ENCODE results near the gene CWC22. TPM values are rescaled to one million over a fixed set of nuclear protein-coding genes. Genes with fewer than 3 reads are reported as not detected.

CWC22 gene
- total RNA-seq, 2 experiments from 2014 or later, result 20.4 TPM

DNA sequence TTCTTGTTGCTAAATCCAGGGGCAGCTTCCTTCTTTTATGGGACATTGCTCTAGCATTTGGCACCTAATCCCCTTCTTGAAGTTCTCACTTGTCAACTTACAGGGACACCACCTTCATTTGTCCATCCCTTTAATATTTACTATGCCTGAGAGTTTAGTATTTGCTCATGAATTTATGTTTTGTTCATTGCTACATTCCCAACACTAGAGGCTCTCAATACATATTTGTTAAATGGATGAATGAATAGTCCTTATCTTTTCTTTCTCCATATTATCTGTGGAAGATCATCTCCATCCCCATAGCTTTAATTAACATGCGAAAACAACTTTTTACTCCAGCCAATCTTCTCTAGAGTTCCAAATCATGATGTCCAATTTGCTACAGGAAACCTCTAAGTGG, 5.4 kb downstream of the CWC22 start:
- CTCF ChIA-PET, result no interaction called here
- H3K36me3 Mint-ChIP-seq (ENCODE audit: low read depth), result peaks cover 16% of the 10 kb centered on the region
- peaks cover 68% of the 10 kb centered on the region for H3K4me1 Mint-ChIP-seq (ENCODE audit: low read depth)
- no peak for DNase-seq
- no peaks in the 10 kb centered on the region for H3K27me3 Mint-ChIP-seq (ENCODE audit: low read depth)
- H3K9me3 Mint-ChIP-seq, result no peaks in the 10 kb centered on the region
- intact Hi-C loops (cut with micrococcal nuclease), result loop anchor here (10.0 kb wide), 9 partner anchors 737 to 1893 kb away; partner anchors contain the start of genes FKBP7, ITPRID2 and SESTD1
- H3K4me3 Mint-ChIP-seq, result no peak overlapping the region
- no peak overlapping the region for H3K27ac Mint-ChIP-seq

DNA sequence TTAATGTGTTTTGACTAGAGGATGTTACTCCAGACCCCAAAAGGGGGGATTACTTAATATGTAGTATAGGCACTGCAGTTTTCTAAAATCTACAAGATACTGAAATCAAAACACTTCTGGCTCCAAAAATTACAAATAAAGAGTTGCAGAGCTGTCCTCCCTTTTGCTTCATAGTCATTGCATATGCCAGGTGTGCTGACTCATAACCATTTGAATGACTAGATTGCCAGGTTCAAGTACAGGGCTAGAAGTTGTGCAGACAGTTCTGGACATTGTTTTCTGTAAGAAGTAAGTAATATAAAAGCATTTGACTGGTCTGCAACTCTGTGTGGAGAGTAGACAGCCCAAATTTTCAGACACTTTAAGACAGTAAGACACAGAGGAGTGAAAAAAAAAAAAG, 6.7 kb downstream of the CWC22 start:
- CTCF ChIA-PET, result no interaction called here
- DNase-seq, result no peak
- H3K36me3 Mint-ChIP-seq (ENCODE audit: low read depth), result peaks cover 16% of the 10 kb centered on the region
- no peaks in the 10 kb centered on the region for H3K9me3 Mint-ChIP-seq
- intact Hi-C loops (cut with micrococcal nuclease), result loop anchor here (1.0 to 10.0 kb wide), 10 partner anchors 37 to 1894 kb away; partner anchors contain the start of genes FKBP7, ITPRID2 and SESTD1
- no peak overlapping the region for H3K4me3 Mint-ChIP-seq
- peaks cover 74% of the 10 kb centered on the region for H3K4me1 Mint-ChIP-seq (ENCODE audit: low read depth)
- no peaks in the 10 kb centered on the region for H3K27me3 Mint-ChIP-seq (ENCODE audit: low read depth)
- H3K27ac Mint-ChIP-seq, result no peak overlapping the region

DNA sequence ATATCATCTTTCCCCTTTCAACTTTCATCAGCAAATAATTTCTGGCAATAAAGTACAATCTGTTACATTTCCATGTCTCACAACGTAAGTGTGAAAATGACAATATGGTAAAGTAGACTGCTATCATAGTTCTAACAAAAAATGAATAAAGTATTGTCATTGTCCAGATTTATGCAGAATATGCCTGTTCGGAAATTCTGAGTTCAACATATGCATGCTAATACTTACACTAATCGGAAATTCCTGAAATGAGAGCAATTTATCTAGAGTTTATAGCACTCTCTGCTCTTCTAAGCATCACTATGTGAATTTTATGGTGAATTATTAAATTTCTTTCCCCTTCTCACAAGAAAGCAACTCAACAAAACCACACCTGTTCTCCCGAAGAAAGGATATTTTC, 8.1 kb downstream of the CWC22 start:
- H3K27me3 Mint-ChIP-seq (ENCODE audit: low read depth), result no peaks in the 10 kb centered on the region
- H3K4me1 Mint-ChIP-seq (ENCODE audit: low read depth), result peaks cover 74% of the 10 kb centered on the region
- DNase-seq, result no peak
- CTCF ChIA-PET, result no interaction called here
- intact Hi-C loops (cut with micrococcal nuclease), result no loop called here
- H3K36me3 Mint-ChIP-seq (ENCODE audit: low read depth), result peaks cover 16% of the 10 kb centered on the region
- no peak overlapping the region for H3K27ac Mint-ChIP-seq
- H3K9me3 Mint-ChIP-seq, result no peaks in the 10 kb centered on the region
- H3K4me3 Mint-ChIP-seq, result no peak overlapping the region

DNA sequence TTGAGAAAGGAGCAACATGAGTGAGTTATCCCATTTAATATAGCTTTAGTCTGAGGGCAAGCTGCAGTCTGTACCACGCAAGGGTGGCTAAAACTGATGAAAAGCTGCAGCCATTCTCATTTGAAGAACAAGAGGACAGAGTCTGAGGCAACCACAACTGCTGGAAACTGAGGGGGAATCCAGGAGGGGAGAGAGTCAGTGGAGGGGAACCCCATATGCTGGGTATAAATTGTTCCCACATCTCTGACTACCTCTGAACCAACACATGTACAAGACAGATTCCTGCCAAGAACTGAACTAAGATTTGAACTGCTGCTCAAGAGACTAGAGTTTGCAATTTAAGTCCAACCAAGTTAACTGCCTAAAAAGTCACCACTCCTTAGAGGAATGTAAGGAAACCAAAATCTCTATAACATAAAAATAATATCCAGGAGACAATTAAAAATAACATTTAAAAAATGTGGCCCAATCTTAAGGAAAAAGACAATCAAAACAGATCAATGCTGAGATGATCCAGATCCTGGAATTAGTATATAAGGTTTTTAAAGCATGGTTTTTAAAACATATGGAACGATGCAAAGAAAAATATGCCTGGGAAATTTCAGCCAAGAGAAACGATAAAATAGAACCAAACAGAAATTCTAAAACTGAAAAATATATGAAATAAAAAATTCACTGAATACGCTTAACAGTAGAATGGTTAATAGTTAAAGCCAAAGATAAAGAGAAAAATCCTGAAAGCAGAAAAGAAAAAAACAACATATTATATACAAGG, 11.2 kb downstream of the CWC22 start:
- Mint-ChIP-seq H3K4me3 (no peak overlapping the region), H3K4me1 (ENCODE audit: low read depth) (peaks cover 63% of the 10 kb centered on the region), H3K27me3 (ENCODE audit: low read depth) (no peaks in the 10 kb centered on the region), H3K27ac (no peak overlapping the region), H3K9me3 (no peaks in the 10 kb centered on the region), H3K36me3 (ENCODE audit: low read depth) (peaks cover 14% of the 10 kb centered on the region)
- peak; percentile 57 for DNase-seq
- intact Hi-C loops (cut with micrococcal nuclease), result loop anchor here (1.0 kb wide), 1 partner anchor 11 kb away; the partner anchor contains the start of gene CWC22
- CTCF ChIA-PET, result no interaction called here

DNA sequence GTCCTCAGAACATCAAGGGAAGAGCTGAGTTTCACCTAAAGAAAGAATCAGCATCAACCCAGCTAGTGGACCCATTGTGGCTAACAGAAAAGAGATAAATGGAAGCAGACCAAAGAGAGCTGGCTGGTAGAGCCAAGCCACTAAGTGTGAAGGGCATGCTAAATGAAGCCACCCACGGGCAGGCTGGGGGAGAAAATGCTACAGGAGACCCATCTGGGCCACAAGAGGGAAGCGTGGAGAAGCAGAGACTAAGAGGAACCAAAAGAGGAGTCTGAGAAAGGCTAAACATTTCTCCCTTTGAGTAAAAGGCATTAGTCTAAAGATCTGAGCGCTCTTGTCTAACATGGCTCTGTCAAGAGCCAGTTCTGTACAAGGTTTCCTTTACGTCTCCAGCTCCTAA, 15.8 kb downstream of the CWC22 start:
- Mint-ChIP-seq H3K4me1 (ENCODE audit: low read depth) (peaks cover 41% of the 10 kb centered on the region), H3K27me3 (ENCODE audit: low read depth) (no peaks in the 10 kb centered on the region), H3K27ac (peak overlapping the region; percentile 6), H3K4me3 (no peak overlapping the region), H3K9me3 (no peaks in the 10 kb centered on the region), H3K36me3 (ENCODE audit: low read depth) (peaks cover 26% of the 10 kb centered on the region)
- CTCF ChIA-PET, result interaction anchor here (0.9 to 1.2 kb wide), 2 partner anchors 12 to 21 kb away, joined by 3 to 5 read pairs; no protein-coding TSS in a partner anchor
- DNase-seq, result no peak
- intact Hi-C loops (cut with micrococcal nuclease), result loop anchor here (2.0 kb wide), 1 partner anchor 27 kb away; no protein-coding TSS in a partner anchor

DNA sequence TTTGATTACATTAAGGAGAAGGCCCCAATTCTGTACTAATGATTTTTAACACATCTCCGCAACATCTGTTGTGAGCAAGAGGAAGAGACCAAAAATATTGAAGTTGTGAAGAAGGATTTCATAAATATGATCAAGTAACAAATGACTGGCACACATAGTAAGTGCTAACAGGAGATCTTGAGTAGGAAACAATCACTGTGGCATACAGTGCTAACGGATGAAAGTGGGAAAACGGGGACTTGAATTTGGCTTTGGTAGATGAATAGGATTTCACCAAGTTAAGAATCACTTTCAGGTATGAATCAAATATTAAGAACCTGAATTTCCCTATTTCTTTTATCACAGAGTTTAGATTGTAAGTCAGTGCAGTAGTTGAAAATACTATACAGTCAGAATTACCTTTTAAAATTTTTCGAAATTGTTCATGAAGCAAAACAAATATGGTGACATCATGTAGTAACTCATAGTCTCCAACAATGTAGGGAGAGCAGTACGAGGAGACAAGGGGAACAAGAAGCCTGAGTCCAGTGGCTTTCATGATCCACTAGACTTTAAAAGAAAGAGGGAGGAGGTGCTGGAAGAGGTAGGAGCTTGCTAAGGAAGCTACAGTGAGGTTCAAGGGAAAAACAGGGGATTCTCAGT, 16.3 kb downstream of the CWC22 start:
- peak overlapping the region; percentile 6 for H3K27ac Mint-ChIP-seq
- no peak overlapping the region for H3K4me3 Mint-ChIP-seq
- intact Hi-C loops (cut with micrococcal nuclease), result loop anchor here (2.0 kb wide), 1 partner anchor 26 kb away; no protein-coding TSS in a partner anchor

DNA sequence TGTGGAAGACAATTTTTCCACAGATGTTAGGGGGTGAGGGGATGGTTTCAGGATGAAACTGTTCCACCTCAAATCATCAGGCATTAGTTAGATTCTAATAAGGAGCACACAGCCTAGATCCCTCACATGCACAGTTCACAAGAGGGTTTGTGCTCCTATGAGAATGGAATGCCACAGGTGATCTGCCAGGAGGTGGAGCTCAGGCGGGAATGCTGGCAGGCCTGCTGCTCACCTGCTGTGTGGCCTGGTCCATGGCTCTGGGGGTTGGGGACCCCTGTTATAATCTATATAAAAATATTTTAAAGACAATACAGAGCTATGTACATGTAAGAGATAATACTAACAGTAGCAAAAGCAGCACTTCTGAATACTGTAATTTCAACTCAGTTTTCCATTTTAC, 19.2 kb downstream of the CWC22 start:
- Mint-ChIP-seq H3K4me1 (ENCODE audit: low read depth) (peaks cover 21% of the 10 kb centered on the region), H3K27me3 (ENCODE audit: low read depth) (no peaks in the 10 kb centered on the region), H3K4me3 (no peak overlapping the region), H3K36me3 (ENCODE audit: low read depth) (peaks cover 53% of the 10 kb centered on the region), H3K27ac (no peak overlapping the region), H3K9me3 (no peaks in the 10 kb centered on the region)
- DNase-seq, result no peak
- CTCF ChIA-PET, result no interaction called here
- intact Hi-C loops (cut with micrococcal nuclease), result no loop called here

More for the DNA sequence above, 16.3 kb downstream of the CWC22 start:
- CTCF ChIA-PET, result interaction anchor here (0.9 to 1.2 kb wide), 2 partner anchors 12 to 20 kb away, joined by 3 to 5 read pairs; no protein-coding TSS in a partner anchor
- Mint-ChIP-seq H3K9me3 (no peaks in the 10 kb centered on the region), H3K4me1 (ENCODE audit: low read depth) (peaks cover 36% of the 10 kb centered on the region), H3K27me3 (ENCODE audit: low read depth) (no peaks in the 10 kb centered on the region), H3K36me3 (ENCODE audit: low read depth) (peaks cover 31% of the 10 kb centered on the region)
- no peak for DNase-seq

DNA sequence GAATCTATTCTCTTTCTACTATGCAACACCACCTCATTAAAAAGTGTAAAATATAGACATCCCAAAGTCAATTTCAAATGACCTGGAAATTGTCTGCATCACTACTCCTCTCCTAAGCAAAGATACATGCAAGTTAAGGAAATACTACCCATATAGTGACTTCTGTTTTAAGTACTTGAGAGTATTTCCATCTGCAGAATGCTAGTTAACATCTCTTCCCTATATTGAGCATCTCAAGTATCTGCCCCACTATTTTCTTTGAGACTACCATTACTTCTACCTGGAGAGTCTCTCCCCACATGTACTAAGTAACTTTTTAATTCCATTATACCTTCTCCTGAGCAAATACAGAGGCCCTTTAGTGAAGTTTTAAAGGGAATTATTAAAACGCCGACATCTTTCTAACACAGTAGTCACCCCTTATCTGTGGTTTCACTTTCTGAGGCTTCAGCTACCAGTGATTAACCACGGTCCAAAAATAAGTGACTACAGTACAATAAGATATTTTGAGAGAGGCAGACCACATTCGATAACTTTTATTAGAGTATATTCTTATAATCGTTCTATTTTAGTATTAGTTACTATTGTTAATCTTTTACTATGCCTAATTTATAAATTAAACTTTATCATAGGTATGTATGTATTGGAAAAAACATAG, 21.8 kb downstream of the CWC22 start:
- no peak overlapping the region for H3K4me3 Mint-ChIP-seq
- no peak for DNase-seq
- peaks cover 1% of the 10 kb centered on the region for H3K4me1 Mint-ChIP-seq (ENCODE audit: low read depth)
- peaks cover 53% of the 10 kb centered on the region for H3K36me3 Mint-ChIP-seq (ENCODE audit: low read depth)
- no peaks in the 10 kb centered on the region for H3K27me3 Mint-ChIP-seq (ENCODE audit: low read depth)
- no peaks in the 10 kb centered on the region for H3K9me3 Mint-ChIP-seq
- no peak overlapping the region for H3K27ac Mint-ChIP-seq
- intact Hi-C loops (cut with micrococcal nuclease), result no loop called here
- CTCF ChIA-PET, result no interaction called here

DNA sequence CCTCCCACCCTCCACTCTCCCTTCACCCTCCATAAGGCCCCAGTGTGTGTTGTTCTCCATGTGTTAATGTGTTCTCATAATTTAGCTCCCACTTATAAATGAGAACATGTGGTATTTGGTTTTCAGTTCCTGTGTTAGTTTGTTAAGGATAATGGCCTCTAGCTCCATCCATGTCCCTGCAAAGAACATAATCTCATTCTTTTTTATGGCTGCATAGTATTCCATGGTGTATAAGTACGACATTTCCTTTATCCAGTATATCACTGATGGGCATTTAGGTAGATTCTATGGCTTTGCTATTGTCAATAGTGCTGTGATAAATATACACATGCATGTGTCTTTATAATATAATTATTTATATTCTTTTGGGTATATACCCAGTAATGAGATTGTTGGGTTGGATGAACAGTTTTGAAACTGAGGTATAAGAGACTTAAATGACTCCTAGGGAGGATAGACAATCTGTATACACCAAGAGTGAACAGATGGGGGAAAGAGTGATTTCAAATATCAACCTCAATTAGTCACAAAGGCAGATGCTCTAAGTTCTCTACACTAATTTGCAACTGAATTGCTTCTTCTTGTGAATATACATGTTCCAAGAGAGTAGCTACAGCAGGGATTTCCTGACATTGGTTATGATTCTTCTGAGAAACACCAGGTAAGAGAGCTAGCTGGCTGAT, 23.7 kb downstream of the CWC22 start:
- peaks cover 54% of the 10 kb centered on the region for H3K36me3 Mint-ChIP-seq (ENCODE audit: low read depth)
- no peak for DNase-seq
- H3K4me3 Mint-ChIP-seq, result no peak overlapping the region
- no peaks in the 10 kb centered on the region for H3K4me1 Mint-ChIP-seq (ENCODE audit: low read depth)
- intact Hi-C loops (cut with micrococcal nuclease), result no loop called here
- H3K27me3 Mint-ChIP-seq (ENCODE audit: low read depth), result no peaks in the 10 kb centered on the region
- H3K9me3 Mint-ChIP-seq, result no peaks in the 10 kb centered on the region
- CTCF ChIA-PET, result interaction anchor here (0.6 kb wide), 1 partner anchor 91 kb away, joined by 3 read pairs; no protein-coding TSS in a partner anchor
- no peak overlapping the region for H3K27ac Mint-ChIP-seq

DNA sequence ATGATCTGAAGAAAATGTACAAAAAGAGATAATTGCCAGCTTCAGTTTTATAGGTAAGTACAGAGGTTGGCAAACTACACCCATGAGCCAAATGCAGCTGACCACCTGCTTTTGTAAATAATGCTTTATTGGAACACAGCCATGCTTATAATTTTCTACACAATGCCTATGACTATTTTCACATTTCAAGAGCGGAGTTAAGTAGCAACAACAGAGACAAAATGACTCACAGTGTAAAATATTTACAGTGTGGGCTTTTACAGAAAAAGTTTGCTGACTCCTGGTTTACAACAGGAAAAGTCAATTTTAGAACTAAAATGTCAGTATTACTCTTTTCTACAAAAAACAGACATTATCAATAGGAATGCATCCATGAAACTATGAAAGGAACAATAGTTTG, 26.0 kb downstream of the CWC22 start:
- peaks cover 53% of the 10 kb centered on the region for H3K36me3 Mint-ChIP-seq (ENCODE audit: low read depth)
- no peak overlapping the region for H3K4me3 Mint-ChIP-seq
- CTCF ChIA-PET, result interaction anchor here (0.6 kb wide), 1 partner anchor 34 kb away, joined by 3 read pairs; no protein-coding TSS in a partner anchor
- no peaks in the 10 kb centered on the region for H3K4me1 Mint-ChIP-seq (ENCODE audit: low read depth)
- no peak for DNase-seq
- intact Hi-C loops (cut with micrococcal nuclease), result no loop called here
- no peaks in the 10 kb centered on the region for H3K27me3 Mint-ChIP-seq (ENCODE audit: low read depth)
- no peak overlapping the region for H3K27ac Mint-ChIP-seq
- no peaks in the 10 kb centered on the region for H3K9me3 Mint-ChIP-seq

DNA sequence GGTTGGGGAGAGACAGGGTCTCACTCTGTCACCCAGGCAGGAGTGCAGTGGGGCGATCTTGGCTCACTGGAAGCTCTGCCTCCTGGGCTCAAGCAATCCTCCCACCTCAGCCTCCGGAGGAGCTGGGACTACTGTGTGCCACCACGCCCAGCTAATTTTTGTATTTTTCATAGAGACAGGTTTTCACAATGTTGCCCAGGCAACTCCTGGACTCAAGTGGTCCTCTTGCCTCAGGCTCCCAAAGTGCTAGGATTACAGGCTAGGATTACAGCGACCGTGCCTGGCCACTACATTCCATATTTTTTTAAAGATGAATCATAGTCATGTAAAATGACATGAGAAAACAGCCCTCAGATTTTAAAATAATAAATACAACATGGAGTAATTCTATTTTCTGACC, 32.3 kb downstream of the CWC22 start:
- H3K4me3 Mint-ChIP-seq, result no peak overlapping the region
- CTCF ChIA-PET, result no interaction called here
- H3K27ac Mint-ChIP-seq, result no peak overlapping the region
- peaks cover 26% of the 10 kb centered on the region for H3K36me3 Mint-ChIP-seq (ENCODE audit: low read depth)
- no peaks in the 10 kb centered on the region for H3K27me3 Mint-ChIP-seq (ENCODE audit: low read depth)
- no peak for DNase-seq
- intact Hi-C loops (cut with micrococcal nuclease), result no loop called here
- no peaks in the 10 kb centered on the region for H3K4me1 Mint-ChIP-seq (ENCODE audit: low read depth)
- no peaks in the 10 kb centered on the region for H3K9me3 Mint-ChIP-seq
